CD4-positive, alpha-beta memory T cell (primary cell): ENCODE data around the gene ZNF382. TPM values are rescaled to one million over a fixed set of nuclear protein-coding genes. Genes with fewer than 3 reads are reported as not detected.
A peak's percentile ranks its signal among the peaks of the same experiment; 100 is the strongest.

ENCODE experiments used
- CTCF ChIA-PET: fragments of 350-600 bp; sonication (Branson Sonifier 250); formaldehyde crosslinking; loops from one replicate; lab custom pipeline; 2021; ENCODE audit warnings: inconsistent platforms; ENCODE audit not compliant: partially characterized antibody; lab: Charles Lee
- POLR2A ChIA-PET: fragments of 350-600 bp; sonication (Branson Sonifier 250); formaldehyde crosslinking; loops from one replicate; lab custom pipeline; 2021; ENCODE audit not compliant: partially characterized antibody; lab: Charles Lee
- DNase-seq, 5 donors: peaks; one replicate each; pipeline versions ENCODE4 v3.0.0 to v3.0.0-alpha.2; 2020 to 2022; ENCODE audit warnings: mixed read lengths in 1 of 5
- H3K27ac ChIP-seq: one replicate; pipeline ENCODE4 v1.7.0; 2013; ENCODE audit warnings: low read depth, low read length
- H3K27me3 ChIP-seq: 2 replicates; pipeline ENCODE4 v1.7.0; 2013; ENCODE audit warnings: mild to moderate bottlenecking, low read length, moderate library complexity; ENCODE audit not compliant: insufficient read depth
- H3K36me3 ChIP-seq: 2 replicates; pipeline ENCODE4 v1.7.0; 2013; ENCODE audit warnings: mild to moderate bottlenecking, low read length, moderate library complexity; ENCODE audit not compliant: insufficient read depth
- H3K4me1 ChIP-seq: 2 replicates; pipeline ENCODE4 v1.7.0; 2013; ENCODE audit warnings: mild to moderate bottlenecking, low read length, moderate library complexity; ENCODE audit not compliant: insufficient read depth
- H3K4me3 ChIP-seq, 2 donors: one replicate each; pipeline ENCODE4 v1.7.0; 2013; ENCODE audit warnings: low read length in 2 of 2, mild to moderate bottlenecking in 1 of 2
- H3K9me3 ChIP-seq, 2 donors: one replicate each; pipeline ENCODE4 v1.7.0; 2013; ENCODE audit warnings: low read length in 2 of 2, control low read depth in 1 of 2; ENCODE audit not compliant: control insufficient read depth in 1 of 2
- H3K27ac Mint-ChIP-seq, 7 donors: one replicate each; pipeline ENCODE4 v1.8.0; 2020 to 2021; ENCODE audit warnings: mixed read lengths in 7 of 7, mild to moderate bottlenecking in 6 of 7, inconsistent platforms in 3 of 7, moderate library complexity in 3 of 7
- H3K27me3 Mint-ChIP-seq, 2 donors: one replicate each; pipeline ENCODE4 v1.8.0; 2020 to 2021; ENCODE audit warnings: mixed read lengths in 2 of 2
- H3K36me3 Mint-ChIP-seq, 2 donors: one replicate each; pipeline ENCODE4 v1.8.0; 2020 to 2021; ENCODE audit warnings: mixed read lengths in 2 of 2, inconsistent platforms in 1 of 2, mild to moderate bottlenecking in 1 of 2
- H3K4me1 Mint-ChIP-seq, 4 donors: one replicate each; pipeline ENCODE4 v1.8.0; 2020 to 2021; ENCODE audit warnings: mixed read lengths in 4 of 4, mild to moderate bottlenecking in 1 of 4
- H3K4me3 Mint-ChIP-seq, 8 donors: one replicate each; pipeline ENCODE4 v1.8.0; 2020 to 2021; ENCODE audit warnings: mixed read lengths in 8 of 8, mild to moderate bottlenecking in 7 of 8, moderate library complexity in 6 of 8, inconsistent platforms in 3 of 8
- H3K9me3 Mint-ChIP-seq, 8 donors: one replicate each; pipeline ENCODE4 v1.8.0; 2020 to 2021; ENCODE audit warnings: mixed read lengths in 8 of 8, mild to moderate bottlenecking in 5 of 8, inconsistent platforms in 3 of 8, moderate library complexity in 1 of 8
- intact Hi-C: fragments of 100-400 bp; cut with micrococcal nuclease; formaldehyde crosslinking; loops from one replicate; pipeline ENCODE4 v1.15.1; 2023
- polyA plus RNA-seq, 2 donors: library from polyadenylated mRNA; unstranded; fragments of 300-500 nt; fragmentation: Illumina TruSeq; gene quantifications; one replicate each; pipeline ENCODE4 v1.2.3, GENCODE V29; 2021
- total RNA-seq, 2 experiments: library from RNA; stranded (reverse); gene quantifications; one replicate each; pipeline ENCODE4 v1.2.3, GENCODE V29; 2021

Gene ZNF382
- total RNA-seq (10 to 100 TPM; 21.1 to 21.9 TPM), polyA plus RNA-seq (10 to 100 TPM in 1 of 2 donors, 1 to 10 TPM in 1; 3.1 to 11.8 TPM)

DNA sequence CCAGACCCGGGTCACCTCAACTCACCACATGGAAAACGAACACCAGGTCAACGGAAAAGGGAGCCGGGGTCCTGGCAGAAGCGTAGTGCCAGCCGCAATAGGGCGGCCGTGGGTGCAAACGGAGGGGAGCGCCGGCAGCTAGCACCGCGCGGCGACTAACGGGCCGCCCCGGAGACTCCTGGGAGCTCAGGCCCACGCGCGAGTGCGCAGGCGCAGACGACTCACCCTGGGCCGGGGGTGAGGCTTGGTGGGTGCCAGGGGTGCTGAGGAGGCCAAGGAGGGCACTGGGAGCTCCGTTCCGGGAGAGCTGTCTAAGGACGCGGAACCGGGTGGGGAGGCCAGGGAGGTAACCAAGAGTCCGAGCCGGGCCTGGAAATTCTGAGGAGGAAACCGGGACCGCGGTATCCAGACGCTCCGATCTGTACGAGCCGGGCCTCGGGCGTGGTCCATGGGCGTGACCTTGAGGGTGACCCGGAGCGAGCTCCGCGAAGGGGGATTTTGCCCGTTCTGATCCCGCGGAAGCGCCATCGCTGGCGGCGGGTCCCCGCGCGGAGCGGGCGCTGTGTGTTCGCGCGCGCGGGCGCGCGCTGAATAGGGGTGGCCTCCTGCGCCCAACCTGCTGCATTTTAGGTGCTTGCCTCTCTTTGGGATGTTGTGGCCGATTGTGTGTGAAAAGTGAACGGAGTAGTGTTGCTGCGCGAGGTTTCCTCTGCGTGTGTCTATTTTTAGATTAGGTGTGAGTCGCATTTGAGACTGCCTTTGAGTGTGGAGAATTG is at the start of gene ZNF382:
Gene ZNF382 (plus strand): TSS at position 213 of the 776 bp plus-strand sequence. CDS start 4,602 bp downstream, outside the sequence.
- peaks cover 17 to 33% (median 23%) of the 10 kb centered on the region in 4 donors for H3K4me1 Mint-ChIP-seq
- peak within 1 kb of the TSS; percentile 82 to 98 (median 92) for H3K27ac Mint-ChIP-seq
- ChIA-PET CTCF (interaction anchor here (0.9 to 1.5 kb wide), 2 partner anchors 26 to 77 kb away, joined by 3 to 8 read pairs; partner anchors contain the start of gene ZNF260), POLR2A (interaction anchor here (0.6 to 2.6 kb wide), 28 partner anchors 9 to 1052 kb away, joined by 3 to 40 read pairs (median 5); partner anchors contain the start of genes ZFP14, ZNF146, ZNF260 and ZNF345)
- peak; percentile 85 to 89 (median 86) for DNase-seq
- peak within 1 kb of the TSS; percentile 32 to 85 for H3K4me3 ChIP-seq
- H3K36me3 Mint-ChIP-seq, result peaks cover 35 to 40% of the 10 kb centered on the region in 2 donors
- intact Hi-C loops, result loop anchor here (1.0 to 10.0 kb wide), 9 partner anchors 32 to 474 kb away; partner anchors contain the start of genes ZNF146, ZNF260, ZNF420 and ZNF461
- peak within 1 kb of the TSS; percentile 90 to 99 (median 96) for H3K4me3 Mint-ChIP-seq
- H3K27me3 Mint-ChIP-seq, result peaks cover 0 to 1% of the 10 kb centered on the region in 2 donors
- peak within 1 kb of the TSS; percentile 91 for H3K27ac ChIP-seq
- peaks cover 16% of the 10 kb centered on the region for H3K4me1 ChIP-seq
- peaks cover 0 to 26% (median 6%) of the 10 kb centered on the region in 8 donors for H3K9me3 Mint-ChIP-seq
- no peaks in the 10 kb centered on the region for H3K9me3 ChIP-seq
- H3K27me3 ChIP-seq, result no peaks in the 10 kb centered on the region
- H3K36me3 ChIP-seq, result no peaks in the 10 kb centered on the region

DNA sequence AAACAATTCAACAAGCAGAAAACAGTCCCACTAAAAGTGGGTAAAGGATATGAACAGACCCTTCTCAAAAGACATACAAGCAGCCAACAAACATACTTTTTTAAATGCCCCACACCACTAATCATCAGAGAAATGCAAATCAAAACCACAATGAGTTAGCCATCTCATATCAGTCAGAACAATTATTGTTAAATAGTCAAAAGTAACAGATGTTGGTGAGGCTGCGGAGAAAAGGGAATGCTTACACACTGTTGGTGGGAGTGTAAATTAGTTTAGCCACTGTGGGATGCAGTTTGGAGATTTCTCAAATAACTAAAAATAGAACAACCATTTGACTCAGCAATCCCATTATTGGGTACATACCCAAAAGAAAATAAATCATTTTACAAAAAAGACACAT is 40.7 kb upstream of the ZNF382 start:
- Histone ChIP-seq H3K4me1 (no peaks in the 10 kb centered on the region), H3K9me3 (peaks cover 0 to 34% of the 10 kb centered on the region in 2 donors)
- H3K4me3 Mint-ChIP-seq, result peak overlapping the region in 1 of 8 donors; percentile 6

DNA sequence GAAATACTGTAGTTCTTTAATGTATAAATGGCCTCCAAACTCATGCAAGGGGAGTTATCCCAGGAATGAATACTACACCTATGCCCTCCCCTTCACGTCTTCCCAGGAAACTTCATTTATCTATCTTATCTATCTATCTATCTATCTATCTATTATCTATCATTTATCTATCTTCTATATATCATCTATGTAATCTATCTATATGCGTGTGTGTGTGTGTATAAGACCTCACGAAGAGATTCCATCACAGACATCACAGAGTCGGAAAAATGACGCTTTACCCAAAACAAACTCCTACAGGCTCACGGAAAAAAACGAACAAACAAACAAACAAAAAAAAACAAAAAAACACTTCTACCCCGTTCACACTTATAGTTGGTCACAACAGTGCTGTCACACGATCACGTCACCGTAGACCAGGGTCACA is 32.5 kb upstream of the ZNF382 start:
- CTCF ChIA-PET, result no interaction called here
- Mint-ChIP-seq H3K36me3 (peaks cover 51 to 64% of the 10 kb centered on the region in 2 donors), H3K27ac (peak overlapping the region; percentile 93 to 100 (median 98)), H3K4me1 (peaks cover 29 to 44% (median 38%) of the 10 kb centered on the region in 4 donors), H3K9me3 (peaks cover 4 to 31% (median 14%) of the 10 kb centered on the region in 8 donors), H3K27me3 (no peaks in the 10 kb centered on the region), H3K4me3 (peak overlapping the region; percentile 89 to 98 (median 96))
- no peaks in the 10 kb centered on the region for H3K9me3 ChIP-seq
- H3K4me3 ChIP-seq, result peak overlapping the region; percentile 70 to 86
- H3K36me3 ChIP-seq, result peaks cover 10% of the 10 kb centered on the region
- intact Hi-C loops, result loop anchor here (1.0 to 10.0 kb wide), 6 partner anchors 32 to 897 kb away; partner anchors contain the start of genes ZNF260, ZNF382, ZNF461 and ZNF566
- H3K4me1 ChIP-seq, result peaks cover 22% of the 10 kb centered on the region
- H3K27me3 ChIP-seq, result no peaks in the 10 kb centered on the region
- H3K27ac ChIP-seq, result peak overlapping the region; percentile 95
- no peak for DNase-seq
- POLR2A ChIA-PET, result interaction anchor here (0.6 to 2.9 kb wide), 13 partner anchors 32 to 1711 kb away, joined by 3 to 40 read pairs (median 5); partner anchors contain the start of genes POLR2I, TBCB, ZFP14 and ZNF146

More for the DNA sequence above, 40.7 kb upstream of the ZNF382 start:
- no peak overlapping the region for H3K4me3 ChIP-seq
- H3K36me3 Mint-ChIP-seq, result peaks cover 91 to 94% of the 10 kb centered on the region in 2 donors
- CTCF ChIA-PET, result no interaction called here
- no peaks in the 10 kb centered on the region for H3K27me3 ChIP-seq
- POLR2A ChIA-PET, result no interaction called here
- peaks cover 6 to 15% (median 9%) of the 10 kb centered on the region in 4 donors for H3K4me1 Mint-ChIP-seq
- H3K9me3 Mint-ChIP-seq, result peaks cover 4 to 97% (median 83%) of the 10 kb centered on the region in 8 donors
- no peaks in the 10 kb centered on the region for H3K27me3 Mint-ChIP-seq
- intact Hi-C loops, result no loop called here
- DNase-seq, result no peak
- no peak overlapping the region for H3K27ac ChIP-seq
- peaks cover 5% of the 10 kb centered on the region for H3K36me3 ChIP-seq
- H3K27ac Mint-ChIP-seq, result no peak overlapping the region

DNA sequence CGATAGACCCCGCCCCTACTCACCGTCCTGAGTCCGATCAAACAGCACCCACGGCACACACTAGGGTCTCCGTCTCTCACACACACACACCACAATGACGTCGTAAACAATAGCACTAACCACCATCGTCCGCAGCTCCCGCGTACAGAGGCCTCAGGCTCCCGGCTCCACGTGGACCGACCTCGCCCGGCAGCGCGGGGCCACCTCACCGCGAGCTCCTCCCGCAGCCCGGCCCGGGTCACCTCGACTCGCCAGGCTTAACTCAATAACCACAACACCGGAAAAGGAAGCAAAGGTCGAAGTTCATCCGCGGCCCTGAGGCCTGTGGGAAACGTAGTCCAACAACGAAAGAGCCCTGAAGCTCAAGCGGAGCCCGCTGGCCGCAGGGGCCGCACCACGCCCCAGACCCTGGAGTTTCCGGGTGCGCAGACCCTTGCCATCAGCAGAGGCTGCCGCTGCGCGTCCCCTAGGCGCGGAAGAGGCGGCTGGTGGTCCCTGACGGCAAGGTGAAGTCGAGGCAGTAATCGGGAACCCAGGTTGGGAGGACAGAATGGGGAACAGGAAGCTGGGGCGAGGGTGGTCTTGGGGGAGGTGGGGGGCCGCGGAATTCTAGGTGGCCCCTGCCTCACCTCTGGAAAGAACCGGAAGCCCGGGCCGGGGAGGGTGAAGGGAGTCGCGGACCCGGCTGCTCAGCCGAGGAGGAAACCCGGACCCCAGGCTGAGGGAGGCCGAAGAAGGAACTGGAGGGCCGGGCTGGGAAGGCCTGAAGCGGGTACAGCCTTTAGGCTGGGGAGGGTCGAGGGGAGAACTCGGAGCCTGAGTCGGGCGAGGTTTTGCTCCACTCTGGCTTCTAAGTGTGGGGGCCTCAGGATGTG is 31.9 kb upstream of the ZNF382 start, which contains the start of gene ZNF529:
Gene ZNF529 (minus strand): TSS at position 273 of the 875 bp plus-strand sequence. CDS start 946 bp downstream, outside the sequence.
- Histone ChIP-seq H3K4me3 (peak within 1 kb of the TSS; percentile 70 to 86), H3K27ac (peak within 1 kb of the TSS; percentile 95), H3K4me1 (peaks cover 22% of the 10 kb centered on the region), H3K9me3 (no peaks in the 10 kb centered on the region), H3K27me3 (no peaks in the 10 kb centered on the region), H3K36me3 (peaks cover 10% of the 10 kb centered on the region)
- peak within 1 kb of the TSS; percentile 93 to 100 (median 98) for H3K27ac Mint-ChIP-seq
- CTCF ChIA-PET, result no interaction called here
- POLR2A ChIA-PET, result interaction anchor here (0.6 to 2.9 kb wide), 18 partner anchors 12 to 1710 kb away, joined by 3 to 40 read pairs (median 4); partner anchors contain the start of genes POLR2I, TBCB, ZFP14 and ZNF146
- DNase-seq, result peak; percentile 86 to 98 (median 89)
- H3K27me3 Mint-ChIP-seq, result no peaks in the 10 kb centered on the region
- peaks cover 25 to 39% (median 34%) of the 10 kb centered on the region in 4 donors for H3K4me1 Mint-ChIP-seq
- H3K36me3 Mint-ChIP-seq, result peaks cover 47 to 58% of the 10 kb centered on the region in 2 donors
- H3K4me3 Mint-ChIP-seq, result peak within 1 kb of the TSS; percentile 89 to 98 (median 96)
- H3K9me3 Mint-ChIP-seq, result peaks cover 0 to 26% (median 8%) of the 10 kb centered on the region in 8 donors
- intact Hi-C loops, result loop anchor here (1.0 to 10.0 kb wide), 6 partner anchors 32 to 896 kb away; partner anchors contain the start of genes ZNF260, ZNF382, ZNF461 and ZNF566

DNA sequence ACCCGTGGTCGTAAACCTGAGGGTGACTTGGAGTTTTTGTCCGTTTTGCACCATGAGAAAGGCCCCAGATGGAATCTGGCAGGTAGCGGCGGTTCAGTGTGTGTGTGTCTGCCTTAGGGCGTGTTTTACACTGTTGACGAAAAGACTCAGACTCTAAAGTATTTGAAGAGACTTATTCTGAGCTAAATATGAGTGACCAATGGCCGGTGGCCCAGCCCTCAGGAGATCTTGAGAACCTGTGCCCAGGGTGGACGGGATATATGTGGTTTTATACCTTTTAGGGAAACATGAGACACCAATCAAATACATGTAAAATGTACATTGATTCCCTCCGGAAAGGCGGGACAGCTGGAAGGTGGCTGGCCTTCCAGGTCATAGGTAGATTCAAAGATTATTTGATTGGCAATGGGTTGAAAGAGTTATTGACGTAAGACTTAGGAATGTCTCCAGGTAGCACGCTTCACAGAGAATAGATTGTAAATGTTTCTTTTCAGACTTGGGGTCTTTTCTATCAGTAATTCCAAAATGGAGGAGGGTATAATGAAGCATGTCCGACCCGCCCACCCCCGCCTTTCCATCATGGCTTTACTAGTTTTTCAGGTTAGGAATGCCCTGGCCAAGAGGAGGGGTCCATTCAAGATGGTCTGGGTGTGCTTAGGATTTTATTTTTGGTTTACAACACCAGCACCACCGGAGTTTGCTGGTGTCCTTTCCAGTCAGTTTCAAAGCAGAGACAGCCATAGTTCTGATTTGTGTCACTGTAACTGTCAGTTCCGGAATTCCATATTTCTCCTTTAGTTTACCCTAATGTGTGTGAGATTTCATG is 31.0 kb upstream of the ZNF382 start:
- intact Hi-C loops, result loop anchor here (1.0 to 10.0 kb wide), 6 partner anchors 31 to 895 kb away; partner anchors contain the start of genes ZNF260, ZNF382, ZNF461 and ZNF566
- Mint-ChIP-seq H3K9me3 (peaks cover 0 to 17% (median 2%) of the 10 kb centered on the region in 8 donors), H3K4me1 (peaks cover 25 to 39% (median 32%) of the 10 kb centered on the region in 4 donors), H3K4me3 (peak overlapping the region; percentile 89 to 98 (median 96)), H3K27ac (peak overlapping the region; percentile 93 to 100 (median 98)), H3K36me3 (peaks cover 40 to 53% of the 10 kb centered on the region in 2 donors), H3K27me3 (no peaks in the 10 kb centered on the region)
- peaks cover 22% of the 10 kb centered on the region for H3K4me1 ChIP-seq
- CTCF ChIA-PET, result no interaction called here
- H3K27me3 ChIP-seq, result no peaks in the 10 kb centered on the region
- POLR2A ChIA-PET, result interaction anchor here (0.9 to 2.9 kb wide), 8 partner anchors 11 to 1118 kb away, joined by 3 to 40 read pairs (median 4); partner anchors contain the start of genes POLR2I, TBCB, ZNF260 and ZNF382
- H3K4me3 ChIP-seq, result peak overlapping the region; percentile 70 to 86
- no peaks in the 10 kb centered on the region for H3K9me3 ChIP-seq
- peak in 1 of 5 donors; percentile 2 for DNase-seq
- H3K27ac ChIP-seq, result peak overlapping the region; percentile 95
- H3K36me3 ChIP-seq, result peaks cover 6% of the 10 kb centered on the region
